Calu3 (cell line): ENCODE data around the gene MRPL34. TPM values are rescaled to one million over a fixed set of nuclear protein-coding genes. Genes with fewer than 3 reads are reported as not detected.
"Not testable (repeated sequence)": the region's sequence is repeated elsewhere in the genome, so short reads cannot be mapped to it uniquely, and the experiment has no call there.

Source experiments
- BruUV-seq: library from RNA; stranded (reverse); fragments of 400-500 nt; replicated peaks from 2 replicates; lab custom pipeline; 2021; lab: Mats Ljungman, UMichigan
- CTCF ChIA-PET: fragments of 300-600 bp; sonication (Branson Sonifier 250); formaldehyde crosslinking; loops from one replicate; lab custom pipeline; 2022; ENCODE audit warnings: antibody characterized with exemption; lab: Charles Lee
- DNase-seq: peaks from one replicate; pipeline ENCODE4 v3.0.0; 2022
- H3K27ac Mint-ChIP-seq: one replicate; pipeline ENCODE4 v1.8.0; 2022; ENCODE audit warnings: mixed read lengths; ENCODE audit not compliant: unreplicated experiment
- H3K27me3 Mint-ChIP-seq: one replicate; pipeline ENCODE4 v1.8.0; 2022; ENCODE audit warnings: mixed read lengths; ENCODE audit not compliant: unreplicated experiment
- H3K36me3 Mint-ChIP-seq: one replicate; pipeline ENCODE4 v1.8.0; 2022; ENCODE audit warnings: mild to moderate bottlenecking, moderate library complexity, mixed read lengths; ENCODE audit not compliant: insufficient read depth, unreplicated experiment
- H3K4me1 Mint-ChIP-seq: one replicate; pipeline ENCODE4 v1.8.0; 2022; ENCODE audit warnings: mild to moderate bottlenecking, low read depth, mixed read lengths; ENCODE audit not compliant: unreplicated experiment
- H3K4me3 Mint-ChIP-seq: one replicate; pipeline ENCODE4 v1.8.0; 2022; ENCODE audit warnings: mild to moderate bottlenecking, low read depth, moderate library complexity, mixed read lengths; ENCODE audit not compliant: unreplicated experiment
- H3K9me3 Mint-ChIP-seq: one replicate; pipeline ENCODE4 v1.8.0; 2022; ENCODE audit warnings: low read depth, mixed read lengths; ENCODE audit not compliant: unreplicated experiment
- intact Hi-C: fragments of 100-400 bp; cut with micrococcal nuclease; formaldehyde crosslinking; loops from one replicate; pipeline ENCODE4 v1.10.0; 2022; ENCODE audit not compliant: unreplicated experiment
- total RNA-seq: library from RNA; stranded (reverse); gene quantifications from 2 replicates; pipeline ENCODE4 v1.2.3, GENCODE V29; 2022
- TF ChIP-seq, protein P1 (sequence below): fragments of 200-600 bp; IDR thresholded peaks from one replicate; pipeline ENCODE4 v1.8.0; 2022; ENCODE audit warnings: antibody characterized with exemption; ENCODE audit not compliant: unreplicated experiment

The MRPL34 gene
- total RNA-seq, 1 experiment from 2014 or later = 38.4 TPM

- H3K4me1 Mint-ChIP-seq = no peaks in the 10 kb centered on the region
- H3K36me3 Mint-ChIP-seq = peaks cover 11% of the 10 kb centered on the region
- TF ChIP-seq, protein P1, sequence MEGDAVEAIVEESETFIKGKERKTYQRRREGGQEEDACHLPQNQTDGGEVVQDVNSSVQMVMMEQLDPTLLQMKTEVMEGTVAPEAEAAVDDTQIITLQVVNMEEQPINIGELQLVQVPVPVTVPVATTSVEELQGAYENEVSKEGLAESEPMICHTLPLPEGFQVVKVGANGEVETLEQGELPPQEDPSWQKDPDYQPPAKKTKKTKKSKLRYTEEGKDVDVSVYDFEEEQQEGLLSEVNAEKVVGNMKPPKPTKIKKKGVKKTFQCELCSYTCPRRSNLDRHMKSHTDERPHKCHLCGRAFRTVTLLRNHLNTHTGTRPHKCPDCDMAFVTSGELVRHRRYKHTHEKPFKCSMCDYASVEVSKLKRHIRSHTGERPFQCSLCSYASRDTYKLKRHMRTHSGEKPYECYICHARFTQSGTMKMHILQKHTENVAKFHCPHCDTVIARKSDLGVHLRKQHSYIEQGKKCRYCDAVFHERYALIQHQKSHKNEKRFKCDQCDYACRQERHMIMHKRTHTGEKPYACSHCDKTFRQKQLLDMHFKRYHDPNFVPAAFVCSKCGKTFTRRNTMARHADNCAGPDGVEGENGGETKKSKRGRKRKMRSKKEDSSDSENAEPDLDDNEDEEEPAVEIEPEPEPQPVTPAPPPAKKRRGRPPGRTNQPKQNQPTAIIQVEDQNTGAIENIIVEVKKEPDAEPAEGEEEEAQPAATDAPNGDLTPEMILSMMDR = peak; percentile 37
- H3K27ac Mint-ChIP-seq = no peak overlapping the region
- DNase-seq = peak; percentile 87
- CTCF ChIA-PET = interaction anchor here (0.8 to 1.2 kb wide), 4 partner anchors 13 to 127 kb away, joined by 3 to 4 read pairs (median 3); partner anchors contain the start of genes MRPL34 and MVB12A
- H3K9me3 Mint-ChIP-seq = no peaks in the 10 kb centered on the region
- no TSS peak for BruUV-seq
- H3K27me3 Mint-ChIP-seq = no peaks in the 10 kb centered on the region
- H3K4me3 Mint-ChIP-seq = peak overlapping the region; percentile 73
- intact Hi-C loops = loop anchor here (2.0 kb wide), 1 partner anchor 94 kb away; no protein-coding TSS in a partner anchor
Measured at GRCh38 chr19:17292301-17293074, 13.2 kb upstream of the MRPL34 start.

GRCh38 chr19:17293605-17294004 is 12.1 kb upstream of the MRPL34 start:
- Mint-ChIP-seq H3K27me3 (no peaks in the 10 kb centered on the region), H3K27ac (no peak overlapping the region), H3K36me3 (peaks cover 11% of the 10 kb centered on the region), H3K4me1 (no peaks in the 10 kb centered on the region), H3K9me3 (no peaks in the 10 kb centered on the region), H3K4me3 (no peak overlapping the region)
- TF ChIP-seq, protein P1 = no peak
- no TSS peak for BruUV-seq
- CTCF ChIA-PET = interaction anchor here (0.6 to 1.0 kb wide), 4 partner anchors 12 to 148 kb away, joined by 3 to 4 read pairs (median 3); partner anchors contain the start of gene MRPL34
- DNase-seq = no peak
- intact Hi-C loops = loop anchor here (2.0 kb wide), 1 partner anchor 93 kb away; no protein-coding TSS in a partner anchor

GRCh38 chr19:17294051-17294891 is 11.4 kb upstream of the MRPL34 start:
- Mint-ChIP-seq H3K27ac (no peak overlapping the region), H3K4me1 (no peaks in the 10 kb centered on the region), H3K4me3 (no peak overlapping the region), H3K27me3 (no peaks in the 10 kb centered on the region), H3K36me3 (peaks cover 11% of the 10 kb centered on the region), H3K9me3 (no peaks in the 10 kb centered on the region)
- CTCF ChIA-PET = no interaction called here
- intact Hi-C loops = no loop called here
- TF ChIP-seq, protein P1 = no peak
- peak; percentile 50 for DNase-seq
- BruUV-seq = no TSS peak

- H3K4me3 Mint-ChIP-seq, CTCF ChIA-PET, H3K27me3 Mint-ChIP-seq, intact Hi-C loops, H3K4me1 Mint-ChIP-seq, H3K9me3 Mint-ChIP-seq, BruUV-seq, H3K27ac Mint-ChIP-seq, DNase-seq: not testable (repeated sequence)
- H3K36me3 Mint-ChIP-seq = peaks cover 11% of the 10 kb centered on the region
Measured at GRCh38 chr19:17295551-17295950, 10.1 kb upstream of the MRPL34 start.
